Muscle layer of duodenum (tissue), 2 donors: ENCODE measurements around the gene SOX6.

Source experiments
- H3K27ac ChIP-seq: one replicate; pipeline ENCODE4 v1.7.0; 2013; ENCODE audit warnings: mild to moderate bottlenecking, low read length
- H3K27me3 ChIP-seq: one replicate; pipeline ENCODE4 v1.7.0; 2013; ENCODE audit warnings: low read depth, mild to moderate bottlenecking, control low read depth, low read length
- H3K36me3 ChIP-seq, 2 donors: one replicate each; pipeline ENCODE4 v1.7.0; 2013; ENCODE audit warnings: low read length in 2 of 2, control low read depth in 1 of 2, mild to moderate bottlenecking in 1 of 2; ENCODE audit not compliant: insufficient read depth in 2 of 2, control insufficient read depth in 1 of 2
- H3K4me1 ChIP-seq, 2 donors: one replicate each; pipeline ENCODE4 v1.7.0; 2013; ENCODE audit warnings: low read length in 2 of 2, mild to moderate bottlenecking in 2 of 2, control low read depth in 1 of 2, moderate library complexity in 1 of 2; ENCODE audit not compliant: insufficient read depth in 2 of 2, control insufficient read depth in 1 of 2
- H3K4me3 ChIP-seq, 2 donors: one replicate each; pipeline ENCODE4 v1.7.0; 2013; ENCODE audit warnings: low read length in 2 of 2, low read depth in 1 of 2, mild to moderate bottlenecking in 1 of 2
- H3K9me3 ChIP-seq, 2 donors: one replicate each; pipeline ENCODE4 v1.7.0; 2013; ENCODE audit warnings: low read length in 2 of 2, control low read depth in 1 of 2, mild to moderate bottlenecking in 1 of 2; ENCODE audit not compliant: control insufficient read depth in 1 of 2
- donor health status: healthy.

SOX6 gene

DNA sequence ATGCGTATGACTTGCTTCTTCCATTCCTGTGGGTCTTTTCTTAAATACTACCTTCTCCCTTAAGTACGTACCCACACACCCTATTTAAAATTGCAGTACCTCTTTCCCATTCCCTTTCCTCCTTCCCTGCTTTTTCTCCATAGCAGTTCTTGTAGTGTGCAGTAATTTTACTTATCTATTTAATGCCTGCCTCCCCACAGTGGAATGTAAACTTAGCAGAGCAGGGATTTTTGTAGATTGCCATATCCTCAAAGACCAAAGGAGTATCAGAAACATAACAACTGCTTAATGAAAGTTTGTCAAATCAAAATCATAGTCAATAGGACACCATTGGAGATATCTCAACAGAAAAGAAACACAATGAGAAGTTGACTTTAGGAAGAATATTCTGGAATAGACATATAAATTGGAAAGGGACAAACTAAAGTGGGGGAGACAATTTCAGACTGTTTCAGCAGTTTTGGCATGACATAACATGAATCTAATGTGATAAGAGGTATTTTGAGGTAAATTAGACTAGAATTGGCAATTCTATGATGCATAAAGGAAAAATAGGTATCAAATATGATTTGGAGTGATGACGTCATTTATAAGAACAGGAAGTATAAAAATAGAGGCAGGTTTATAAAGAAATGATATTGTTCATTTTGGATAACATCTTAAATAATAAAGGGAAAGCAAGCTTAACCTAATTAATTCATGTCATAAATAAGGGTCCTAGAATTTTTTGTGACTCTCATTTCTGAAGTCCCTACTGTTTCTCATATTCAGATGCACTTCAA is 188.4 kb downstream of the SOX6 start:
- no peaks in the 10 kb centered on the region for H3K27me3 ChIP-seq
- no peaks in the 10 kb centered on the region for H3K36me3 ChIP-seq
- H3K4me3 ChIP-seq = no peak overlapping the region
- no peaks in the 10 kb centered on the region for H3K4me1 ChIP-seq
- no peaks in the 10 kb centered on the region for H3K9me3 ChIP-seq
- no peak overlapping the region for H3K27ac ChIP-seq

DNA sequence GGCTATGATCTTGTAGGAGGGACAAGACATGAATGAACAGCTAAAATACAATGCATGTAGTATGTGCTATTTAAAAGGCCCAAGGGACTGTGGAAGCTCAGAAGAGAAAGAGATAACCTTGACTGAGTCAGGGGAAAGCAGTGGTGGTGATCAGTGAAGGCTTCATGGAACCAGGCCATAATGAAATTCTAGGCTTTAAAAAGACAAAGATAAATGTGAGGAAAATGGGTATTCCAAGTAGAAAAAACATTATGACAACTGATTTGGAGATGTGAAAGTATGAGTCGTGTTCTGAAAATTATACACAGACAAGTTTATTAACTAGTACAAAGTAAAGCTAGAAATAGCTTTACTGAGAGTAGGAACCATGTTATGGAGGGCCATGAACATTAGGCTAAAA is 189.8 kb downstream of the SOX6 start:
- Histone ChIP-seq H3K27ac (no peak overlapping the region), H3K4me3 (no peak overlapping the region), H3K36me3 (no peaks in the 10 kb centered on the region), H3K27me3 (no peaks in the 10 kb centered on the region), H3K9me3 (no peaks in the 10 kb centered on the region), H3K4me1 (no peaks in the 10 kb centered on the region)

DNA sequence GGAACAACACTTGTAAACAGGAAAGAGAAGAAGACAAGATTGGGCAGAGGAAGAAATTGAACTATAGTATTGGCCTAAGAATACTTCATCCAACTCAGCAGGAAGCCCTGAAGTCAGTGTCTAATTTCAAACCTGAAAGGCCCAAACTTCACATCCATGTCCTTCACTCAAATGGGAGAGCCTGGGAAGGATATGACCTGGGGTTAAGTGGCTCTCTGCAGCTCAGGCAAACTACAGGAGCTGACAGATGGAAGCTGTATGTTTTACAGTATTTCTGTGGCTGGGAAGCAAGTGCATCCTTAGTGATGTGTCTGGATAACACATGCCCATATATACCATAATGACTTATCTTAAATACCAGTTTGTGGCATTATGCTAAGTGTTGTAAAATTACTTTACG is 196.2 kb downstream of the SOX6 start:
- H3K36me3 ChIP-seq = no peaks in the 10 kb centered on the region
- H3K27me3 ChIP-seq = no peaks in the 10 kb centered on the region
- H3K27ac ChIP-seq = no peak overlapping the region
- H3K9me3 ChIP-seq = no peaks in the 10 kb centered on the region
- no peaks in the 10 kb centered on the region for H3K4me1 ChIP-seq
- H3K4me3 ChIP-seq = no peak overlapping the region

DNA sequence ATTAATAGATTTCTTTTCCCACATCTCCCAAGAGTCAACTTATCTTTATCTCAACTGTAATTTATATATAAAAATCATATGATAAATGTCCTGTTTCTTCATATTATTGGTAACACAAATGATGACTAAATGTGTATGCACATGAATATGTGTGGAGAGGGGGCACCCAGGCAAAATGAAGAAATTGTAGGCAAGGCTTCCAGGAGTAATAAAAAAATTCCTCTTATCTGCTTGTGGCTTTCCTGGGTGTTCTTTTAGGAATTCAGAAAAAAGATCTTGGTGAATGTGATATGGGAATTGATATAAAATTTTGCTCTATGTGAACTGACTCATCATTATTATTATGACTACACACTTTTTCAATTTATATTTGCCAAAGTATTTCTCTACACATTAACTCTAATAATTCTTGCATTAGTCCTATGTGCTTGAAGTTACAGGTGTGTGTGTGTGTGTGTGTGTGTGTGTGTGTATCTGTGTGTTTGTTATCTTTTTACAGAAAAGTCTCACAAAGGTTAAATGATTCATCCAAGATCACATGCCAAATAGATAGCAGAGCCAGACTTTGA is 197.8 kb downstream of the SOX6 start:
- Histone ChIP-seq H3K4me1 (no peaks in the 10 kb centered on the region), H3K4me3 (no peak overlapping the region), H3K9me3 (no peaks in the 10 kb centered on the region), H3K27me3 (no peaks in the 10 kb centered on the region), H3K27ac (no peak overlapping the region), H3K36me3 (no peaks in the 10 kb centered on the region)

DNA sequence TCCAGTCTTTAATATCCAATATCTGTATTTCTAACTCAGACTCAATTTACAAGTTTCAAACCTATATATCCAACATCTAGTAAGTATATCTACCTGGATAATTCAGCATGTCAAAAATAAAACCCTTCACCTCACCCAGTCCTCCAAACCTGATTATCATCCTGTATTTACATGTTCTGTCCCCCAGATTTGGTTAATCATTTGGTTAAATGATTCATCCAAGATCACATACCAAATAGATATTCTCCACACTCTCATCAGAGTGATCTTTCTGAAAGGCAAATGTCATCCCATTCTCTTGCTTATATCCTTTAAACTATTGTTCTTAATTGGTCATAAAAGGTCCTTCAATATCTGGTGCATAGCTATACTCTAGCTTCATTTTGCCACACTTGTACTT is 199.0 kb downstream of the SOX6 start:
- Histone ChIP-seq H3K9me3 (no peaks in the 10 kb centered on the region), H3K36me3 (no peaks in the 10 kb centered on the region), H3K4me3 (no peak overlapping the region), H3K4me1 (no peaks in the 10 kb centered on the region), H3K27me3 (no peaks in the 10 kb centered on the region), H3K27ac (no peak overlapping the region)

DNA sequence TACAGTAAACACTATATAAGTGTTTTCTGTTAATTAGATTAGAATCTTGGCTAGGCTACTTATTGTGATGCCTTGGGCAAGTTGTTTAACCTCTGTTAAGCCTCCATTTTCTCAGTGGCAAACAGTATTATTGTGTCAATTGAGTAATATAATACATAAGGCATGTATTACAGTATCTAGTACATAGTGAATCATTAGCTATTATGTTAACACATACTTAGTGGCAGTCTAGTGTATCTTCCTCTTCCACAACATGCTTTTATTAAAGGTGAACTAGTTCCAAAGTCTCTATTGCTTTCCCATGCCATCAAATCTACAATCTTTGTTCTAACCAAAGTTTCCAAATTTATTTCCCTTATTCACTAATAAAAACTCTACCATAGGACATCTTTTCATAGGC is 200.9 kb downstream of the SOX6 start:
- Histone ChIP-seq H3K27ac (no peak overlapping the region), H3K36me3 (no peaks in the 10 kb centered on the region), H3K9me3 (no peaks in the 10 kb centered on the region), H3K4me1 (no peaks in the 10 kb centered on the region), H3K4me3 (no peak overlapping the region), H3K27me3 (no peaks in the 10 kb centered on the region)

DNA sequence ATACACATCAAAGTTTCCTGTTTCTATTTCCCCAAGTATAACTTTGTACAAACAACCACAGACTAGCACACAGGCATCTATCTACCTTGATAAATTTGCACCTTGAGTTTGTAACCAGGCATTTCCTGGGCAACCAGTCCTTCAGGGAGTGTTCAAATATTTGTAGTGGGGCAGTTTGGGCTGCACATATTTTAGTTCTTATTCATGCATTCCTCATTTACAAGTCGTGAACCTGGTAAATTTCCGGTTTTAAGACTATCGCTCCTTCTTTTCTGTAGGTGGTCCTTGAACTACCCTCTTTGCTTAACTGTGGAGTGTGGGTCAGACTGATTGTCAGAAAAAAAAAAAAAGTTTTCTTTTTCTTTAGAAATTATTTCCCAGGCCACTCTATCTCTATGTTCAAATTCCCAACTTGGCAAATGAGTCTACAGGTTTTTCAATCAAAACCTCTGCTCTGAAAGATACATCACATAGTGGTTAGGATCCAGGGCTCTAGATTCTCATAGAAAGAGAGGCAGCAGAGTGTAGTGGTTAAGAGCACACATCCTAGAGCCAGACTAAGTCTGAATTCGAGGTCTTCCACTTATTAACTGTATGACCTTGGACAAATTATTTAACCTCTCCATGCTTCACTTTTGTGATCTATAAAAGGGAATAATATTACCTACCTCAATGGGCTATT is 201.5 kb downstream of the SOX6 start:
- Histone ChIP-seq H3K4me1 (no peaks in the 10 kb centered on the region), H3K9me3 (no peaks in the 10 kb centered on the region), H3K27me3 (no peaks in the 10 kb centered on the region), H3K4me3 (no peak overlapping the region), H3K27ac (no peak overlapping the region), H3K36me3 (no peaks in the 10 kb centered on the region)

DNA sequence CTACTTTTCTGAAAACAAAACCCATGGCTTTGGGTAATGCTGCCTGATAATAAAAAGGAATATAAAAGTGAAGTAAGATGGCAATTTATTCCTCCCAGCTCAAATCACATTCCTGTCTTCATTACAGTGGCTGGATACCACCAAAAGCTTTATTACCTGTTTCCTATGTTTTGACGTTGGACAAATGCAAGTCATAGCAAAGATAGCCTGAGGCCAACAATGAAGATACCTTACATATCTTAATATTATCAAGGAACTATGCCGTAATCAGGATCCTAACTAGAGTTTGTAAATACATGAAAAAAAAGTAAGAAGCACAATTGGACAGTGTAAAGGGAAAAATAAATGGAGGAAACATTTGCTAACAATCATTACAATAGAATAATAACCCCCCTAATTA is 202.4 kb downstream of the SOX6 start:
- Histone ChIP-seq H3K4me1 (no peaks in the 10 kb centered on the region), H3K27me3 (no peaks in the 10 kb centered on the region), H3K4me3 (no peak overlapping the region), H3K36me3 (no peaks in the 10 kb centered on the region), H3K9me3 (no peaks in the 10 kb centered on the region), H3K27ac (no peak overlapping the region)

DNA sequence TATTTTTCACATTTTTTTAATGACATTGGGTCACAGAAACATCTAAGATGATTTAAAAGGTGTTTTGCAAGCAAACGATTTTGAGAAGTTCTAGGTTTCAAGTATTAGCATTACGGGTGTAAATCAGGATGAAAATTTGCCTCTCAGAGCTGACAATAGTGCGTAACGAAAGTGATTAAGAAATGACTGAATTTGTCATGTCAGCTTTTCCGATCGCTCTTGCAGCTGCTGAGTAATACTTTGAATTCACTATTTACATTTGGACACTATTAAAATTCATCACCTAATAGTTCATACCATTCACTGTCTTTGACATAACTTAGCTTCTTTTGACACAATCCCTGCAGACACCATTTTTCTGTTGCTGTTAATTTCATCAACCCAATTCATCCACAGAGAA is 205.2 kb downstream of the SOX6 start:
- Histone ChIP-seq H3K4me3 (no peak overlapping the region), H3K27me3 (no peaks in the 10 kb centered on the region), H3K9me3 (no peaks in the 10 kb centered on the region)

DNA sequence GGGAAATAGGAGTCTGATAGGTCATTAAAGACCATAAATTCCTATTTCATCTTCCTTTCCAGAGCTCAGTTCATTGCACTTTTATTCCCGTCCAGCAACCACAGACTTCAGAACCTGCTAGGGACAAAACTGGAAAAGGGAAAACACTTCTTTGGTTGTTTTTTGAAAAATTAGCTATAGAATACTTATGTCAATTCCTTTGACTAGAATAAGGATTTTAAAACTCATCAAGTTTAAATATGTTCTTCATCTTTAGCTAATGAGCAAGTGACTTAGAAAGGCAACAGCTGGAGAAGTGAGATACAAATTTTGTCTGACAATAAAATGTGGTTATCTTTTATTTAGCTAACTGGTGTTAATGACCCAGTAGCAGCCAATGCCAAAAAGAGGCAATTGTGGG is 206.9 kb downstream of the SOX6 start:
- Histone ChIP-seq H3K27ac (no peak overlapping the region), H3K9me3 (no peaks in the 10 kb centered on the region), H3K27me3 (no peaks in the 10 kb centered on the region), H3K4me3 (no peak overlapping the region), H3K36me3 (no peaks in the 10 kb centered on the region), H3K4me1 (no peaks in the 10 kb centered on the region)

More for the DNA sequence above, 205.2 kb downstream of the SOX6 start:
- Histone ChIP-seq H3K36me3 (no peaks in the 10 kb centered on the region), H3K27ac (no peak overlapping the region), H3K4me1 (no peaks in the 10 kb centered on the region)

DNA sequence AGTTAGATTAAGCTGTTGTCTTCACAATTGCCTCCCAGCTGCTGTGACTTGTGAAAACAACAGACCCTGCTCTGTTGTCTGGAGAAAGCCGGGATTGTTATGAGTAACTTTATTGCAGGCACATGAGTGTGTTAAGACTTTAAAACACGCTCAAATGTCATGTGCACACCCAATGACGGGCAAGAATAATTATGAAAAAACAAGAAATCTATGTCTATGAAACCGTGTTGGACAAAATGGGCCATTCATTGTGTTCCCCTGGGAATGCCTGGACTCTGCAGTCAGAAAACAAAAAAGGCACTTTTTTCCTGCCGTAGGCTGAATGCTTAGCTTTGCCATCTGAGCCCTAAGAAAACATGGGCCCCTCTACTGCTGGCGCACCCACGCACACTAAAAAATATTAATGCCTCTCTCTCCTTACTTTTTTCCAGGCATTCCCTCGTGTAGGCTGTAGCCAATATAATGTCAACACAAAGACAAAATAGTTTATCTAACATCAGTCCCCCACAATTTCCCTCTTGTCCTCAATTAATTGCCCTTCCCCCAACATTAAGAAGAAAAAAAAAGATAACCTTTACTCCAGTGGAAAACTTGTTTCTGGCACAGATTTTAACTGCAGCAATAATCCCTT is 207.9 kb downstream of the SOX6 start:
- H3K27me3 ChIP-seq = no peaks in the 10 kb centered on the region
- no peaks in the 10 kb centered on the region for H3K4me1 ChIP-seq
- no peak overlapping the region for H3K27ac ChIP-seq
- no peaks in the 10 kb centered on the region for H3K36me3 ChIP-seq
- H3K4me3 ChIP-seq = no peak overlapping the region
- H3K9me3 ChIP-seq = no peaks in the 10 kb centered on the region
